Liver (tissue), 9 donors: ENCODE data around the gene GPC3. TPM values are rescaled to one million over a fixed set of nuclear protein-coding genes. Genes with fewer than 3 reads are reported as not detected.

ENCODE experiments used
- DNase-seq: peaks from one replicate; pipeline ENCODE4 v3.0.0-alpha.2; 2017; ENCODE audit warnings: low spot score
- H3K27ac ChIP-seq, 2 donors: one replicate each; pipeline ENCODE4 v1.7.0; 2013; ENCODE audit warnings: inconsistent platforms in 2 of 2, low read length in 2 of 2, control low read depth in 1 of 2, low read depth in 1 of 2, mild to moderate bottlenecking in 1 of 2
- H3K27me3 ChIP-seq, 4 donors: one replicate each; pipeline versions ENCODE4 v1.6.1 to v1.7.0; 2013; ENCODE audit warnings: low read length in 3 of 4, inconsistent platforms in 1 of 4, mild to moderate bottlenecking in 1 of 4, moderate library complexity in 1 of 4; ENCODE audit not compliant: control insufficient read depth in 4 of 4, insufficient read depth in 4 of 4
- H3K36me3 ChIP-seq, 4 donors: one replicate each; pipeline versions ENCODE4 v1.6.1 to v1.7.0; 2013; ENCODE audit warnings: low read length in 3 of 4, mild to moderate bottlenecking in 3 of 4, low read depth in 1 of 4, moderate library complexity in 1 of 4; ENCODE audit not compliant: control insufficient read depth in 4 of 4, insufficient read depth in 3 of 4
- H3K4me1 ChIP-seq, 4 donors: one replicate each; pipeline versions ENCODE4 v1.6.1 to v1.7.0; 2013; ENCODE audit warnings: low read length in 3 of 4, mild to moderate bottlenecking in 3 of 4, moderate library complexity in 1 of 4; ENCODE audit not compliant: control insufficient read depth in 4 of 4, insufficient read depth in 4 of 4
- H3K4me3 ChIP-seq, 3 donors: one replicate each; pipeline versions ENCODE4 v1.6.1 to v1.7.0; 2013; ENCODE audit warnings: low read length in 3 of 3, control low read depth in 1 of 3, low read depth in 1 of 3, mild to moderate bottlenecking in 1 of 3
- H3K9ac ChIP-seq, 2 donors: one replicate each; pipeline ENCODE4 v1.7.0; 2013; ENCODE audit warnings: low read length in 2 of 2, mild to moderate bottlenecking in 2 of 2, moderate library complexity in 2 of 2, control low read depth in 1 of 2, low read depth in 1 of 2
- H3K9me3 ChIP-seq, 4 donors: one replicate each; pipeline versions ENCODE4 v1.6.1 to v1.7.0; 2013; ENCODE audit warnings: low read length in 3 of 4; ENCODE audit not compliant: control insufficient read depth in 4 of 4
- CTCF ChIP-seq: fragments of 150-350 bp; IDR thresholded peaks from 2 replicates; pipeline ENCODE4 v1.5.1; 2017; ENCODE audit warnings: improper control_type of control experiment, low read depth, low read length; ENCODE audit not compliant: missing input control
- EGR1 ChIP-seq, 2 donors: IDR thresholded peaks; 2 replicates each; pipeline ENCODE4 v1.6.1; 2016 to 2018; ENCODE audit warnings: antibody characterized with exemption in 2 of 2, low read depth in 2 of 2
- FOXA1 ChIP-seq: IDR thresholded peaks from 2 replicates; pipeline ENCODE4 v1.6.1; 2016; ENCODE audit warnings: antibody characterized with exemption
- FOXA2 ChIP-seq: IDR thresholded peaks from 2 replicates; pipeline ENCODE4 v1.6.1; 2016; ENCODE audit warnings: antibody characterized with exemption
- GABPA ChIP-seq, 2 donors: IDR thresholded peaks in 1 of 2; conservative IDR thresholded peaks in 1 of 2; 2 replicates each; pipeline ENCODE4 v1.6.1; 2016; ENCODE audit warnings: antibody characterized with exemption in 2 of 2, mild to moderate bottlenecking in 1 of 2, moderate library complexity in 1 of 2
- HNF4A ChIP-seq, 2 donors: conservative IDR thresholded peaks; 2 replicates each; pipeline ENCODE4 v1.6.1; 2016; ENCODE audit warnings: antibody characterized with exemption in 2 of 2, mild to moderate bottlenecking in 2 of 2
- HNF4G ChIP-seq: IDR thresholded peaks from 2 replicates; pipeline ENCODE4 v1.6.1; 2016; ENCODE audit warnings: antibody characterized with exemption
- JUND ChIP-seq, 2 donors: IDR thresholded peaks; 2 replicates each; pipeline ENCODE4 v1.6.1; 2016; ENCODE audit warnings: antibody characterized with exemption in 2 of 2
- MAX ChIP-seq: IDR thresholded peaks from 2 replicates; pipeline ENCODE4 v1.6.1; 2016; ENCODE audit warnings: antibody characterized with exemption
- NR2F2 ChIP-seq: IDR thresholded peaks from 2 replicates; pipeline ENCODE4 v1.6.1; 2016; ENCODE audit warnings: antibody characterized with exemption
- RAD21 ChIP-seq, 2 donors: IDR thresholded peaks; 2 replicates each; pipeline ENCODE4 v1.6.1; 2016; ENCODE audit warnings: antibody characterized with exemption in 2 of 2, mild to moderate bottlenecking in 2 of 2
- REST ChIP-seq: IDR thresholded peaks from 2 replicates; pipeline ENCODE4 v1.6.1; 2016; ENCODE audit warnings: antibody characterized with exemption, mild to moderate bottlenecking
- RXRA ChIP-seq, 2 donors: IDR thresholded peaks; 2 replicates each; pipeline ENCODE4 v1.6.1; 2017 to 2018; ENCODE audit warnings: antibody characterized with exemption in 2 of 2, mild to moderate bottlenecking in 1 of 2
- SP1 ChIP-seq: IDR thresholded peaks from 2 replicates; pipeline ENCODE4 v1.6.1; 2018; ENCODE audit warnings: antibody characterized with exemption, mild to moderate bottlenecking
- TAF1 ChIP-seq: conservative IDR thresholded peaks from 2 replicates; pipeline ENCODE4 v1.6.1; 2016; ENCODE audit warnings: antibody characterized with exemption, mild to moderate bottlenecking
- YY1 ChIP-seq: IDR thresholded peaks from 2 replicates; pipeline ENCODE4 v1.6.1; 2016; ENCODE audit warnings: antibody characterized with exemption, mild to moderate bottlenecking
- WGBS: extraction: QIAGEN DNeasy Blood & Tissue Kit; methylation state at CpG from one replicate; pipeline ENCODE4 v1.1.7; 2013; 5-methylcytosine and 5-hydroxymethylcytosine counted together
- polyA plus RNA-seq, 2 donors: library from polyadenylated mRNA; stranded (reverse) in 1 of 2; unstranded in 1 of 2; fragments of 200-250 nt in 1 of 2; fragments of >200 nt in 1 of 2; fragmentation: Nextera tagmentation in 1 of 2; extraction: Ambion mirVana in 1 of 2; gene quantifications; one replicate each; pipeline versions ENCODE4 v1.2.1 to v1.2.3, GENCODE V29; 2013 to 2015
- total RNA-seq, 2 donors: library from RNA; depleted of rRNA; stranded (reverse); fragments of >200 nt; gene quantifications; one replicate each; pipeline ENCODE4 v1.2.3, GENCODE V29; 2014
- TF ChIP-seq, protein P1 (sequence below): IDR thresholded peaks from 2 replicates; pipeline ENCODE4 v1.6.1; 2016; ENCODE audit warnings: antibody characterized with exemption
- TF ChIP-seq, protein P2 (sequence below): IDR thresholded peaks from 2 replicates; pipeline ENCODE4 v1.6.1; 2016; ENCODE audit warnings: antibody characterized with exemption
- donor health status: healthy.
- donor health status: healthy.
- donor health status: healthy.
- donor health status: healthy.
- donor health status: healthy.

The GPC3 gene
- total and polyA plus RNA-seq, 4 donors: 0.40 to 1,133 (median 1.5) TPM

GRCh38 chrX:133849676-133850075, 135.7 kb downstream of the GPC3 start (continued):
- TF ChIP-seq EGR1 (IDR thresholded peaks at IDR 0.05; ENCODE audit: low read depth in 2 of 2): no peak
- no peak for TF ChIP-seq TAF1

- H3K27me3 ChIP-seq: peaks cover 0 to 7% (median 0%) of the 10 kb centered on the region in 4 donors
- no peaks in the 10 kb centered on the region for H3K36me3 ChIP-seq
- H3K4me3 ChIP-seq: no peak overlapping the region
- no peak for DNase-seq
- no peak for TF ChIP-seq YY1
- TF ChIP-seq, protein P1, sequence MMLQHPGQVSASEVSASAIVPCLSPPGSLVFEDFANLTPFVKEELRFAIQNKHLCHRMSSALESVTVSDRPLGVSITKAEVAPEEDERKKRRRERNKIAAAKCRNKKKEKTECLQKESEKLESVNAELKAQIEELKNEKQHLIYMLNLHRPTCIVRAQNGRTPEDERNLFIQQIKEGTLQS: no peak
- TF ChIP-seq GABPA (IDR thresholded peaks at IDR 0.05 in 1 of 2, conservative IDR thresholded peaks at IDR 0.05 in 1 of 2): no peak
- no peak for TF ChIP-seq RAD21 (IDR thresholded peaks at IDR 0.05)
- no peak for TF ChIP-seq TAF1
- no peak for TF ChIP-seq CTCF
- TF ChIP-seq, protein P2, sequence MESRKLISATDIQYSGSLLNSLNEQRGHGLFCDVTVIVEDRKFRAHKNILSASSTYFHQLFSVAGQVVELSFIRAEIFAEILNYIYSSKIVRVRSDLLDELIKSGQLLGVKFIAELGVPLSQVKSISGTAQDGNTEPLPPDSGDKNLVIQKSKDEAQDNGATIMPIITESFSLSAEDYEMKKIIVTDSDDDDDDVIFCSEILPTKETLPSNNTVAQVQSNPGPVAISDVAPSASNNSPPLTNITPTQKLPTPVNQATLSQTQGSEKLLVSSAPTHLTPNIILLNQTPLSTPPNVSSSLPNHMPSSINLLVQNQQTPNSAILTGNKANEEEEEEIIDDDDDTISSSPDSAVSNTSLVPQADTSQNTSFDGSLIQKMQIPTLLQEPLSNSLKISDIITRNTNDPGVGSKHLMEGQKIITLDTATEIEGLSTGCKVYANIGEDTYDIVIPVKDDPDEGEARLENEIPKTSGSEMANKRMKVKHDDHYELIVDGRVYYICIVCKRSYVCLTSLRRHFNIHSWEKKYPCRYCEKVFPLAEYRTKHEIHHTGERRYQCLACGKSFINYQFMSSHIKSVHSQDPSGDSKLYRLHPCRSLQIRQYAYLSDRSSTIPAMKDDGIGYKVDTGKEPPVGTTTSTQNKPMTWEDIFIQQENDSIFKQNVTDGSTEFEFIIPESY: no peak
- no peak for TF ChIP-seq FOXA2
- TF ChIP-seq NR2F2: no peak
- TF ChIP-seq HNF4G: no peak
- 88% methylated on average over 6 of the region's 6 CpGs for WGBS
- no peak overlapping the region for H3K9ac ChIP-seq
- H3K4me1 ChIP-seq: no peaks in the 10 kb centered on the region
- H3K27ac ChIP-seq: no peak overlapping the region
- H3K9me3 ChIP-seq: peaks cover 0 to 2% (median 0%) of the 10 kb centered on the region in 4 donors
These were observed 137.9 kb downstream of the GPC3 start for GRCh38 chrX:133847340-133847994.

- no peak overlapping the region for H3K4me3 ChIP-seq
- H3K4me1 ChIP-seq: no peaks in the 10 kb centered on the region
- peaks cover 0 to 3% (median 0%) of the 10 kb centered on the region in 4 donors for H3K27me3 ChIP-seq
- H3K27ac ChIP-seq: no peak overlapping the region
- peaks cover 0 to 2% (median 0%) of the 10 kb centered on the region in 4 donors for H3K9me3 ChIP-seq
- DNase-seq: no peak
- no peak overlapping the region for H3K9ac ChIP-seq
- 58% methylated on average over 2 of the region's 2 CpGs for WGBS
- H3K36me3 ChIP-seq: no peaks in the 10 kb centered on the region
- TF ChIP-seq FOXA1: no peak
- TF ChIP-seq JUND (IDR thresholded peaks at IDR 0.05): no peak
- TF ChIP-seq, protein P2: no peak
- TF ChIP-seq TAF1: no peak
- no peak for TF ChIP-seq SP1
- no peak for TF ChIP-seq HNF4G
- no peak for TF ChIP-seq NR2F2
- TF ChIP-seq RAD21 (IDR thresholded peaks at IDR 0.05): no peak
- TF ChIP-seq EGR1 (IDR thresholded peaks at IDR 0.05; ENCODE audit: low read depth in 2 of 2): no peak
- no peak for TF ChIP-seq HNF4A (conservative IDR thresholded peaks at IDR 0.05)
- TF ChIP-seq REST: no peak
- TF ChIP-seq FOXA2: no peak
- no peak for TF ChIP-seq RXRA (IDR thresholded peaks at IDR 0.05)
- TF ChIP-seq YY1: no peak
- TF ChIP-seq MAX: no peak
- TF ChIP-seq, protein P1: no peak
These were observed 139.1 kb downstream of the GPC3 start for GRCh38 chrX:133846311-133846710.
